ENCODE measurements around the gene GPHN.

GPHN gene

GRCh38 chr14:66507722-66508546 is at the start of gene GPHN:
TSS of gene GPHN (plus strand) at chr14:66508147.
- peaks cover 21% of the 10 kb centered on the region for H3K4me1 ChIP-seq
- no peaks in the 10 kb centered on the region for H3K27me3 ChIP-seq (ENCODE audit: low read depth)
- H3K36me3 ChIP-seq (replicated peaks), result no peaks in the 10 kb centered on the region
- no peaks in the 10 kb centered on the region for H3K9me3 ChIP-seq
- peak within 1 kb of the TSS; percentile 82 for H3K4me3 ChIP-seq
- DNase-seq (ENCODE audit: low spot score in 2 of 2), result peak; percentile 97 to 99
- in situ Hi-C loops (cut with MboI; ENCODE audit: low sequenced_read_pairs), result loop anchor here (5.0 kb wide), 1 partner anchor 99 kb away; no protein-coding TSS in a partner anchor

- in situ Hi-C loops (cut with MboI; ENCODE audit: low sequenced_read_pairs), result no loop called here
- H3K4me1 ChIP-seq, result no peaks in the 10 kb centered on the region
- no peaks in the 10 kb centered on the region for H3K9me3 ChIP-seq
- H3K36me3 ChIP-seq (replicated peaks), result no peaks in the 10 kb centered on the region
- DNase-seq (ENCODE audit: low spot score in 2 of 2), result no peak
- no peak overlapping the region for H3K4me3 ChIP-seq
- H3K27me3 ChIP-seq (ENCODE audit: low read depth), result no peaks in the 10 kb centered on the region
Observed at GRCh38 chr14:66459603-66460002, 48.3 kb upstream of the GPHN start.

- peaks cover 10% of the 10 kb centered on the region; the same call in 1 of the 2 replicates for H3K9me3 ChIP-seq
- no peaks in the 10 kb centered on the region for H3K36me3 ChIP-seq (replicated peaks)
- DNase-seq (ENCODE audit: low spot score in 2 of 2), result no peak
- H3K27me3 ChIP-seq (ENCODE audit: low read depth), result no peaks in the 10 kb centered on the region
- H3K4me3 ChIP-seq, result no peak overlapping the region
- no peaks in the 10 kb centered on the region for H3K4me1 ChIP-seq
- in situ Hi-C loops (cut with MboI; ENCODE audit: low sequenced_read_pairs), result no loop called here
Observed at GRCh38 chr14:66464261-66464660, 43.7 kb upstream of the GPHN start.

- Histone ChIP-seq H3K4me3 (no peak overlapping the region), H3K4me1 (peaks cover 6% of the 10 kb centered on the region; the same call in 1 of the 2 replicates), H3K9me3 (peaks cover 10% of the 10 kb centered on the region; the same call in 1 of the 2 replicates), H3K36me3 (replicated peaks) (no peaks in the 10 kb centered on the region), H3K27me3 (ENCODE audit: low read depth) (no peaks in the 10 kb centered on the region)
- in situ Hi-C loops (cut with MboI; ENCODE audit: low sequenced_read_pairs), result no loop called here
- no peak for DNase-seq (ENCODE audit: low spot score in 2 of 2)
Observed at GRCh38 chr14:66468778-66469367, 39.1 kb upstream of the GPHN start.

- no peaks in the 10 kb centered on the region for H3K36me3 ChIP-seq (replicated peaks)
- no peak overlapping the region for H3K4me3 ChIP-seq
- H3K9me3 ChIP-seq, result peaks cover 10% of the 10 kb centered on the region; the same call in 1 of the 2 replicates
- peaks cover 6% of the 10 kb centered on the region; the same call in 1 of the 2 replicates for H3K4me1 ChIP-seq
- in situ Hi-C loops (cut with MboI; ENCODE audit: low sequenced_read_pairs), result no loop called here
- DNase-seq (ENCODE audit: low spot score in 2 of 2), result no peak
- H3K27me3 ChIP-seq (ENCODE audit: low read depth), result no peaks in the 10 kb centered on the region
Observed at GRCh38 chr14:66471584-66471983, 36.4 kb upstream of the GPHN start.

GRCh38 chr14:66472251-66472650 is 35.7 kb upstream of the GPHN start:
- peaks cover 6% of the 10 kb centered on the region; the same call in 1 of the 2 replicates for H3K4me1 ChIP-seq
- in situ Hi-C loops (cut with MboI; ENCODE audit: low sequenced_read_pairs), result no loop called here
- H3K4me3 ChIP-seq, result no peak overlapping the region
- DNase-seq (ENCODE audit: low spot score in 2 of 2), result peak in 1 of 2 experiments; percentile 21
- H3K27me3 ChIP-seq (ENCODE audit: low read depth), result no peaks in the 10 kb centered on the region
- H3K9me3 ChIP-seq, result peaks cover 10% of the 10 kb centered on the region; the same call in 1 of the 2 replicates
- no peaks in the 10 kb centered on the region for H3K36me3 ChIP-seq (replicated peaks)

GRCh38 chr14:66473223-66473622 is 34.7 kb upstream of the GPHN start:
- Histone ChIP-seq H3K27me3 (ENCODE audit: low read depth) (no peaks in the 10 kb centered on the region), H3K9me3 (peaks cover 7% of the 10 kb centered on the region; the same call in 1 of the 2 replicates), H3K4me3 (no peak overlapping the region), H3K36me3 (replicated peaks) (no peaks in the 10 kb centered on the region), H3K4me1 (peaks cover 6% of the 10 kb centered on the region; the same call in 1 of the 2 replicates)
- DNase-seq (ENCODE audit: low spot score in 2 of 2), result no peak
- in situ Hi-C loops (cut with MboI; ENCODE audit: low sequenced_read_pairs), result no loop called here

GRCh38 chr14:66476964-66477363 is 31.0 kb upstream of the GPHN start:
- no peak for DNase-seq (ENCODE audit: low spot score in 2 of 2)
- Histone ChIP-seq H3K9me3 (no peaks in the 10 kb centered on the region), H3K36me3 (replicated peaks) (no peaks in the 10 kb centered on the region), H3K4me1 (peaks cover 6% of the 10 kb centered on the region; the same call in 1 of the 2 replicates), H3K27me3 (ENCODE audit: low read depth) (no peaks in the 10 kb centered on the region), H3K4me3 (no peak overlapping the region)
- in situ Hi-C loops (cut with MboI; ENCODE audit: low sequenced_read_pairs), result no loop called here

GRCh38 chr14:66477567-66477966 is 30.4 kb upstream of the GPHN start:
- no peaks in the 10 kb centered on the region for H3K9me3 ChIP-seq
- no peak for DNase-seq (ENCODE audit: low spot score in 2 of 2)
- in situ Hi-C loops (cut with MboI; ENCODE audit: low sequenced_read_pairs), result no loop called here

GRCh38 chr14:66482873-66483272 is 25.1 kb upstream of the GPHN start:
- H3K9me3 ChIP-seq, result no peaks in the 10 kb centered on the region
- no peaks in the 10 kb centered on the region for H3K27me3 ChIP-seq (ENCODE audit: low read depth)
- H3K36me3 ChIP-seq (replicated peaks), result no peaks in the 10 kb centered on the region
- H3K4me3 ChIP-seq, result no peak overlapping the region
- in situ Hi-C loops (cut with MboI; ENCODE audit: low sequenced_read_pairs), result no loop called here
- no peaks in the 10 kb centered on the region for H3K4me1 ChIP-seq
- DNase-seq (ENCODE audit: low spot score in 2 of 2), result no peak

More at GRCh38 chr14:66477567-66477966, 30.4 kb upstream of the GPHN start:
- Histone ChIP-seq H3K36me3 (replicated peaks) (no peaks in the 10 kb centered on the region), H3K4me1 (0 out of 2 replicates have a peak, but pooled peaks cover under 1% of the 10 kb centered on the region), H3K4me3 (no peak overlapping the region), H3K27me3 (ENCODE audit: low read depth) (no peaks in the 10 kb centered on the region)

- Histone ChIP-seq H3K36me3 (replicated peaks) (no peaks in the 10 kb centered on the region), H3K9me3 (no peaks in the 10 kb centered on the region), H3K27me3 (ENCODE audit: low read depth) (no peaks in the 10 kb centered on the region), H3K4me1 (no peaks in the 10 kb centered on the region), H3K4me3 (no peak overlapping the region)
- in situ Hi-C loops (cut with MboI; ENCODE audit: low sequenced_read_pairs), result no loop called here
- no peak for DNase-seq (ENCODE audit: low spot score in 2 of 2)
Observed at GRCh38 chr14:66483322-66483721, 24.6 kb upstream of the GPHN start.

GRCh38 chr14:66485029-66485428 is 22.9 kb upstream of the GPHN start:
- Histone ChIP-seq H3K4me1 (no peaks in the 10 kb centered on the region), H3K9me3 (no peaks in the 10 kb centered on the region), H3K4me3 (no peak overlapping the region), H3K36me3 (replicated peaks) (no peaks in the 10 kb centered on the region), H3K27me3 (ENCODE audit: low read depth) (no peaks in the 10 kb centered on the region)
- in situ Hi-C loops (cut with MboI; ENCODE audit: low sequenced_read_pairs), result no loop called here
- no peak for DNase-seq (ENCODE audit: low spot score in 2 of 2)

GRCh38 chr14:66485910-66486421 is 22.0 kb upstream of the GPHN start, which contains the start of gene CCDC196:
TSS of gene CCDC196 (plus strand) at chr14:66486371. CDS start at chr14:66486503, 132 bp downstream.
- in situ Hi-C loops (cut with MboI; ENCODE audit: low sequenced_read_pairs), result no loop called here
- H3K9me3 ChIP-seq, result no peaks in the 10 kb centered on the region
- DNase-seq (ENCODE audit: low spot score in 2 of 2), result no peak
- H3K4me1 ChIP-seq, result no peaks in the 10 kb centered on the region
- H3K4me3 ChIP-seq, result no peak within 1 kb of the TSS
- H3K36me3 ChIP-seq (replicated peaks), result no peaks in the 10 kb centered on the region
- no peaks in the 10 kb centered on the region for H3K27me3 ChIP-seq (ENCODE audit: low read depth)

GRCh38 chr14:66487164-66487563 is 20.8 kb upstream of the GPHN start:
- no peaks in the 10 kb centered on the region for H3K4me1 ChIP-seq
- H3K27me3 ChIP-seq (ENCODE audit: low read depth), result no peaks in the 10 kb centered on the region
- H3K4me3 ChIP-seq, result no peak overlapping the region
- no peaks in the 10 kb centered on the region for H3K9me3 ChIP-seq
- in situ Hi-C loops (cut with MboI; ENCODE audit: low sequenced_read_pairs), result no loop called here
- H3K36me3 ChIP-seq (replicated peaks), result no peaks in the 10 kb centered on the region
- no peak for DNase-seq (ENCODE audit: low spot score in 2 of 2)
